ENCODE measurements around the gene STPG1. TPM values are rescaled to one million over a fixed set of nuclear protein-coding genes. Genes with fewer than 3 reads are reported as not detected.

Gene STPG1
- total RNA-seq, 2 experiments from 2014 or later = 1.8 to 2.4 TPM

DNA sequence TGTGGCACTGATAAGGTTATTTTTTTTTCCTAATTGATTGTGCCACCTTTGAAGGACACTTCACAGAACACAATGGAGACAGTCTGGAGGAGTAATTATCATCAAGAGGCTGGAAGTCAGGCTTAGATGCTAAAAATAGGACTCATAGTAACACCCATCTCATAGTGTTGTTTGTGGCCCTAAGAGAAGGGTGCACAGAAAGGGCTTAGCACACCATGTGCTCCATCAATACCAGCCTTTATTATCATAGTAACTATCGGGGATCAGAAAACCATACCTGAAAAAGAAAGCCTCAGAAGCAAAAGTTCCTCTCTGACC lies 13.9 kb upstream of the STPG1 start:
- H3K27me3 ChIP-seq (ENCODE audit: control insufficient read depth in 1 of 2, insufficient read depth in 2 of 2, low read length in 2 of 2) = no peaks in the 10 kb centered on the region
- DNase-seq (no peak), ATAC-seq (ENCODE audit: poor library complexity) (no peak)
- intact Hi-C loops (cut with DNase I, micrococcal nuclease) = no loop called here
- H3K4me3 Mint-ChIP-seq = no peak overlapping the region
- ChIA-PET CTCF (no interaction called here), POLR2A (interaction anchor here (4.1 kb wide), 1 partner anchor 11 kb away, joined by 21 read pairs; the partner anchor contains the start of gene NIPAL3)
- H3K9me3 ChIP-seq (ENCODE audit: control insufficient read depth in 1 of 2, insufficient read depth in 1 of 2, low read length in 2 of 2) = no peaks in the 10 kb centered on the region
- H3K27ac ChIP-seq (ENCODE audit: low read depth in 1 of 2, low read length in 2 of 2) = no peak overlapping the region
- H3K27me3 Mint-ChIP-seq = no peaks in the 10 kb centered on the region
- no peaks in the 10 kb centered on the region for H3K9me3 Mint-ChIP-seq
- peaks cover 86% of the 10 kb centered on the region for H3K36me3 Mint-ChIP-seq (ENCODE audit: low read depth)
- H3K36me3 ChIP-seq (ENCODE audit: insufficient read depth, low read length) = peaks cover 65% of the 10 kb centered on the region
- peaks cover 73% of the 10 kb centered on the region for H3K4me1 Mint-ChIP-seq (ENCODE audit: low read depth)
- TF ChIP-seq, protein P1, sequence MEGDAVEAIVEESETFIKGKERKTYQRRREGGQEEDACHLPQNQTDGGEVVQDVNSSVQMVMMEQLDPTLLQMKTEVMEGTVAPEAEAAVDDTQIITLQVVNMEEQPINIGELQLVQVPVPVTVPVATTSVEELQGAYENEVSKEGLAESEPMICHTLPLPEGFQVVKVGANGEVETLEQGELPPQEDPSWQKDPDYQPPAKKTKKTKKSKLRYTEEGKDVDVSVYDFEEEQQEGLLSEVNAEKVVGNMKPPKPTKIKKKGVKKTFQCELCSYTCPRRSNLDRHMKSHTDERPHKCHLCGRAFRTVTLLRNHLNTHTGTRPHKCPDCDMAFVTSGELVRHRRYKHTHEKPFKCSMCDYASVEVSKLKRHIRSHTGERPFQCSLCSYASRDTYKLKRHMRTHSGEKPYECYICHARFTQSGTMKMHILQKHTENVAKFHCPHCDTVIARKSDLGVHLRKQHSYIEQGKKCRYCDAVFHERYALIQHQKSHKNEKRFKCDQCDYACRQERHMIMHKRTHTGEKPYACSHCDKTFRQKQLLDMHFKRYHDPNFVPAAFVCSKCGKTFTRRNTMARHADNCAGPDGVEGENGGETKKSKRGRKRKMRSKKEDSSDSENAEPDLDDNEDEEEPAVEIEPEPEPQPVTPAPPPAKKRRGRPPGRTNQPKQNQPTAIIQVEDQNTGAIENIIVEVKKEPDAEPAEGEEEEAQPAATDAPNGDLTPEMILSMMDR (IDR thresholded peaks at IDR 0.05) = no peak
- no peak overlapping the region for H3K4me3 ChIP-seq (ENCODE audit: low read length)
- H3K4me1 ChIP-seq (ENCODE audit: insufficient read depth, low read length) = peaks cover 23% of the 10 kb centered on the region
- H3K27ac Mint-ChIP-seq = no peak overlapping the region

DNA sequence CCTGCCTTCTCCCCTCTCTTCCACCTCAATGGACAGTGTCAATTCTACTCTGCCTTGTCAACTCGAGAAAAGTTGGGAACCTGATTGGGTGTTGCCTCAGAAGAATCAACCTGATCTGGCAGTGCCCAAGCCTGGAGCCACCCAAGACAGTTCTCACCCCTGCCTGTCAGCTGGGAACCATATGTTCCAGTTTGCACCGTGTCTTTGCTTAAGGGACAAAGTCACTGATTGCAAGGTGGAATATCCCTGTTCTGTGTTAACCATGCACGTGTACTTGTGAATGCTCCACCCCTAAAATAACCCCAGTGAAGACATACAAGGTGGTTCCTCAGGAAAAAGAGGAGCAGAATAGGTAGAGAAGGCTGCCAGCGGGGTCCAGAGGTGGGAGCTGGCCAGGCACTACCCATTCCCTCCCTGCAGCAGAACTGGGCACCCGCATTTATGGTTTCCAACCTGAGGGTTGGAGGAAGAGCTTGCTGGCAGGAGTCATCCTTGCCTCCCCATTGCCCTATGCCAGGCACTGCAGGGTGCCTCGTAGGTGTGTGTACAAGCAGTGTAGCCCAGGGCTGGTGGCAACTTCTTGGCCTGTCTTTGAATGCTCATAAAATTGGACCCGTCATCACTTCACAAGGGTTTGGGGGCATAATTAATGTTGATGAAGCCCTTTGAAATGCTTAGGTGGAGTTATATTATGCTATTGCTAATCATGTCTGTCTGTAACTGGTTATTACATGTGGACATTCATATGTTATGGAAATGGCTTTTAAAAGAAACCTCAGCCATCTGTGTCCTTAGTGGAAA lies 13.4 kb upstream of the STPG1 start:
- CTCF ChIA-PET = no interaction called here
- Histone ChIP-seq H3K4me3 (ENCODE audit: low read length) (no peak overlapping the region), H3K4me1 (ENCODE audit: insufficient read depth, low read length) (peaks cover 23% of the 10 kb centered on the region), H3K36me3 (ENCODE audit: insufficient read depth, low read length) (peaks cover 70% of the 10 kb centered on the region), H3K9me3 (ENCODE audit: control insufficient read depth in 1 of 2, insufficient read depth in 1 of 2, low read length in 2 of 2) (no peaks in the 10 kb centered on the region), H3K27ac (ENCODE audit: low read depth in 1 of 2, low read length in 2 of 2) (no peak overlapping the region), H3K27me3 (ENCODE audit: control insufficient read depth in 1 of 2, insufficient read depth in 2 of 2, low read length in 2 of 2) (no peaks in the 10 kb centered on the region)
- Mint-ChIP-seq H3K27ac (no peak overlapping the region), H3K9me3 (no peaks in the 10 kb centered on the region), H3K36me3 (ENCODE audit: low read depth) (peaks cover 86% of the 10 kb centered on the region), H3K4me3 (no peak overlapping the region), H3K4me1 (ENCODE audit: low read depth) (peaks cover 77% of the 10 kb centered on the region), H3K27me3 (no peaks in the 10 kb centered on the region)
- no peak for DNase-seq
- TF ChIP-seq, protein P1 (IDR thresholded peaks at IDR 0.05) = no peak
- ATAC-seq (ENCODE audit: poor library complexity) = no peak
- POLR2A ChIA-PET = no interaction called here
- intact Hi-C loops (cut with DNase I, micrococcal nuclease) = no loop called here

DNA sequence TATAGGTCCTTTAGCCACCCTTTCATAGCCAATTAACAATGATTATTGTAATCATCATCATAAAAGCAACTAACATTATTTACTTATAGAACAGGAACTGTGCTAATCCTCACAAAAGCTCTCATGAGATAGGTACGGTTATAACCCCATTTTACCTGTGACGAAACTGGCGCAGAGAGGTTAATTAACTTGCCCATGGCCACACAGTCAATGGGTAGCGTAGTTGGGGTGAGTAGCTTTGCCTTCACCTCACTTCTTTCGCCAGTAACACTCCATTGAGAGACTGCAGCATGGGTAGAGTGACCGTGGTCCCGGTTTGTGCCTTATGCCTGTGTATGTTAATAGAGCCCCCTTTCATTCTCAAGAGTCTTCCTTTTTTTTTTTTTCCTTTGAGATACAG lies 12.3 kb upstream of the STPG1 start:
- intact Hi-C loops (cut with DNase I, micrococcal nuclease) = no loop called here
- no peak for ATAC-seq (ENCODE audit: poor library complexity)
- H3K9me3 ChIP-seq (ENCODE audit: control insufficient read depth in 1 of 2, insufficient read depth in 1 of 2, low read length in 2 of 2) = no peaks in the 10 kb centered on the region
- DNase-seq = no peak
- peaks cover 75% of the 10 kb centered on the region for H3K36me3 ChIP-seq (ENCODE audit: insufficient read depth, low read length)
- CTCF ChIA-PET = interaction anchor here (1.5 to 3.1 kb wide), 2 partner anchors 11 to 161 kb away, joined by 3 to 18 read pairs; partner anchors contain the start of gene NIPAL3
- no peaks in the 10 kb centered on the region for H3K9me3 Mint-ChIP-seq
- no peak overlapping the region for H3K27ac Mint-ChIP-seq
- H3K4me1 ChIP-seq (ENCODE audit: insufficient read depth, low read length) = peaks cover 23% of the 10 kb centered on the region
- no peaks in the 10 kb centered on the region for H3K27me3 ChIP-seq (ENCODE audit: control insufficient read depth in 1 of 2, insufficient read depth in 2 of 2, low read length in 2 of 2)
- peaks cover 87% of the 10 kb centered on the region for H3K36me3 Mint-ChIP-seq (ENCODE audit: low read depth)
- H3K4me1 Mint-ChIP-seq (ENCODE audit: low read depth) = peaks cover 78% of the 10 kb centered on the region
- POLR2A ChIA-PET = no interaction called here
- H3K4me3 Mint-ChIP-seq = no peak overlapping the region
- no peak overlapping the region for H3K4me3 ChIP-seq (ENCODE audit: low read length)
- H3K27me3 Mint-ChIP-seq = no peaks in the 10 kb centered on the region
- H3K27ac ChIP-seq (ENCODE audit: low read depth in 1 of 2, low read length in 2 of 2) = no peak overlapping the region
- TF ChIP-seq, protein P1 (IDR thresholded peaks at IDR 0.05) = no peak
